Suprapubic skin (tissue), 4 donors: ENCODE results near the gene TMEM200C.

Source experiments
- CTCF ChIP-seq, 2 donors: fragments of 200-600 bp in 1 of 2; fragments of 450-650 bp in 1 of 2; sonication (generic) in 1 of 2; IDR thresholded peaks; one replicate each; pipeline ENCODE4 v1.5.1; 2016 to 2019; ENCODE audit warnings: antibody characterized with exemption in 2 of 2, mild to moderate bottlenecking in 1 of 2, moderate library complexity in 1 of 2
- EP300 ChIP-seq: sonication (generic); formaldehyde crosslinking; IDR thresholded peaks from one replicate; pipeline ENCODE4 v1.6.1; 2017; ENCODE audit warnings: antibody characterized with exemption
- POLR2A ChIP-seq, 2 donors: fragments of 450-650 bp; IDR thresholded peaks; one replicate each; pipeline ENCODE4 v1.6.1; 2017; ENCODE audit warnings: antibody characterized with exemption in 2 of 2, mild to moderate bottlenecking in 2 of 2, moderate library complexity in 2 of 2
- POLR2AphosphoS5 ChIP-seq, 3 donors: sonication (generic); formaldehyde crosslinking; IDR thresholded peaks; one replicate each; pipeline ENCODE4 v1.6.1; 2017; ENCODE audit warnings: antibody characterized with exemption in 3 of 3

- no peak for TF ChIP-seq CTCF (IDR thresholded peaks at IDR 0.05)
- TF ChIP-seq POLR2A (IDR thresholded peaks at IDR 0.05): no peak
- TF ChIP-seq POLR2AphosphoS5 (IDR thresholded peaks at IDR 0.05): no peak
- no peak for TF ChIP-seq EP300
Measured at GRCh38 chr18:5840025-5840424, 55.3 kb downstream of the TMEM200C start.
